Cerebellar nuclear complex (tissue), 1 donor: ENCODE data around the gene CCDC192.
"Not testable (repeated sequence)": the region's sequence is repeated elsewhere in the genome, so short reads cannot be mapped to it uniquely, and the experiment has no call there.

Experiments
- DNase-seq, 2 experiments: peaks; one replicate each; lab custom pipeline; 2025; lab: John Stamatoyannopoulos, UW

The CCDC192 gene

GRCh38 chr5:127766676-127767335 is 63.6 kb downstream of the CCDC192 start:
- no peak for DNase-seq

- no peak for DNase-seq
These were observed 66.2 kb downstream of the CCDC192 start for GRCh38 chr5:127769386-127769785.

DNA sequence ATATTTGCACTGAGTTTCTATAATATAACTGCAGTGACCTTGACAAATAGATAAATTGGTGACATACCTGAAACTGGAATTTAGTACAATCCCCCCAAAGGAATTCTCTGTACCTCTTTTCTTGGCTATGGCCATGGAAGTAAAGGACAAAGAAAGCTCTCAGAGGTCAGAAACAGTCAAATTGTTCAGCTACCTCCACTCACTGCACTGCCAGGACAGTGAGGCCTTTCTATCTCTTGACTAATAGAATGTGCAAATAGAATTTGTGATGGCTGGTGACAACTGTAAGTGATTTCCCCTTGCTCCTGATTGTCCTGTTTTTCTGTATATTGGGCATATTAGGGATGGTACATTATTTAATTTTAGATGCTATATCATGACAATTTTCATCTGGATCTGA is 67.1 kb downstream of the CCDC192 start:
- DNase-seq, result no peak

DNA sequence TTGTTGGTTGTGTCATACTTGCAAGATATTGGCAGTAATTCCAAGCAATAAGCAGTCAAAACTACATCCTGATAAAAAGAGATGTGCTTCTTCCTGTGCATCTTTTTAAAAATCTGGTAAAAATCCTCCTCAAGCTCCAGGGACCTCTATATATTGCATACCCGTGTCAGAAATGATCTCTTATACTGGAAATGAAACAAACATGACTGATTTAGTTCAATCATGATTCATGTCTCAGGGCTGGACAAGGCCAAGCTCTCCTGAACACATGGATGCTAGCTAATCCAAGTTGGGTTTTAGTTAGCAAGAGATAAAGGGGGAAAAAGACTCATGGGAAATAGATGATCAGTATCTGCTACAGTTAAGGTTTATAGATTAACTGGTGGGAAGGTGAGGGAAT is 69.3 kb downstream of the CCDC192 start:
- no peak for DNase-seq

- DNase-seq, result no peak
These were observed 71.0 kb downstream of the CCDC192 start for GRCh38 chr5:127774221-127774620.

DNA sequence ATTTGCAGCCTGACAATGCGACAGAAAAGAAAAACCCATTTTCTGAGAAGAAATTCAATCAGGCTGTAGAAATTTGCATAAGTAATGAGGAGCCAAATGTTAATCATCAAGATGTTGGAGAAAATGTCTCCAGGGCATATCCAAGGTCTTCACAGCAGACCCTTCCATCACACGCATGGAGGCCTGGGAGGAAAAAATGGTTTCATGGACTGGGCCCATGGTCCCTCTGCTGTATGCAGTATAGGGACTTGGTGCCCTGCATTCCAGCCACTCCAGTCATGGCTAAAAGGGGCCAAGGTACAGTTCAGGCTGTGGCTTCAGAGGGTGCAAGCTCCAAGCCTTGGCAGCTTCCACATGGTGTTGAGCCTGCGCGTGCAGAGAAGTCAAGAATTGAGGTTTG is 73.3 kb downstream of the CCDC192 start:
- no peak for DNase-seq

- DNase-seq, result no peak
These were observed 74.8 kb downstream of the CCDC192 start for GRCh38 chr5:127777957-127778356.

DNA sequence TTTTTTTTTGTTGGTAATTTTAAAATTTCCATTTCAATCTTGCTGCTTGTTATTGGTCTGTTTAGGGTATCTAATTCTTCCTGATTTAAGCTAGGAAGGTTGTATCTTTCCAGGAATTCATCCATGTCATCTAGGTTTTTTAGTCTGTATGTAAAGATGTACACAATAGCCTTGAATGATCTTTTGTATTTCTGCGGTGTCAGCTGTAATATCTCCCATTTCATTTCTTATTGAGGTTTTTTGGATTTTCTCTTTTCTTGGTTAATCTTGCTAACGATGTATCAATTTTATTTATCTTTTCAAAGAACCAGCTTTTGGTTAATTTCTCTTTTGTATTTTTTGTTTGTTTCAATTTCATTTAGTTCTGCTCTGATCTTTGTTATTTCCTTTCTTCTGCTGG is 79.3 kb downstream of the CCDC192 start:
- DNase-seq, result not testable (repeated sequence)

- DNase-seq, result no peak
These were observed 82.1 kb downstream of the CCDC192 start for GRCh38 chr5:127785098-127785927.

GRCh38 chr5:127791439-127791838 is 88.2 kb downstream of the CCDC192 start:
- no peak for DNase-seq

- not testable (repeated sequence) for DNase-seq
These were observed 88.7 kb downstream of the CCDC192 start for GRCh38 chr5:127791908-127792307.

- DNase-seq, result no peak
These were observed 89.9 kb downstream of the CCDC192 start for GRCh38 chr5:127793052-127793451.

GRCh38 chr5:127793879-127794278 is 90.7 kb downstream of the CCDC192 start:
- DNase-seq, result no peak

DNA sequence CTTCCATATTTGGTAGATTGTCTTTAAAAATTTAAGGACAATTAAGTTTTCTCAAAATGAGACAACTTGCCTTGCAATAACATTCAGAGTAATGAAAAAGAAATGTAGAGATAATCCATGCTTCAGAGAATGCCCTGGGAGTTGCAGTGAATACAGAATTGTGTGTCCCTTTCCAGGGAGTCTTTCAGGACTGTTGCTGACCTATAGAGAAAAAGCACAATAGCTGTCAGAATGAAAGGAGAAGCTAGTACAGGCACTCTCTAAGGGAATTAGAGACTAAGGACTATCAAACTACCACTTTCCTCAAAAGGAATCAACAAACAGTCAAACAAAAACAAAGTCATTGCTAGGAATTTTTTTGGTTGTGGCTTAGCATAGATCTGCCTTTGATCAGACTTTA is 93.0 kb downstream of the CCDC192 start:
- DNase-seq, result no peak

DNA sequence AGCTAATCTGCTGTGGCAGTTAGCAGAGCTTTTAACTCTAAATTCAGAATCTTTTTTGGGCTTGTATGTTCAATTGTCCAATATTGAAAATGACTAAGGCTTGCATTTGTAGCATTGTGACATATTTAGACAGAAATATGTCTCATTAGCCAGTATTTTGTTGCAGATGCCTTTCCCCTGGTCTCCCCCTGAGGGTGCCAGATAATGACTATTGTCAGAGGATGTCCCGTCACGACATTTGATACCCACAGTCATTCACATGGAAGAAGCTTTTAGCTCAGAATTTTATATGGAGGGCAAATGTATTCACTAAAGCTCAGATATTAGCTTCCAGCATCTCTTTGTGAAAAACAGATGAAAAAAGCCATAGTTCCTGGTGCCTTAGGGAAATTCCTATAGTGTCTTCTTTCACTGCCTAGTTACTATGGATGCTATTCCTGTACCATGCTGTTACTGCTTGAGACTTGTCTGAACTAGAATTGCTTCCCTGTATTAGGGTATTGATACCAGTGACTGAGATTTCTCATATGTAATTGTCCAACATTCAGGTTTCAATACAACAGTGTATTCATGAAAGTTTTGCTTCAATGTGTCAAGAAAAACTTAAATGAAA is 96.2 kb downstream of the CCDC192 start:
- DNase-seq, result no peak

- DNase-seq, result no peak
These were observed 98.7 kb downstream of the CCDC192 start for GRCh38 chr5:127801751-127802476.

GRCh38 chr5:127802477-127802865 is 99.3 kb downstream of the CCDC192 start:
- no peak for DNase-seq

DNA sequence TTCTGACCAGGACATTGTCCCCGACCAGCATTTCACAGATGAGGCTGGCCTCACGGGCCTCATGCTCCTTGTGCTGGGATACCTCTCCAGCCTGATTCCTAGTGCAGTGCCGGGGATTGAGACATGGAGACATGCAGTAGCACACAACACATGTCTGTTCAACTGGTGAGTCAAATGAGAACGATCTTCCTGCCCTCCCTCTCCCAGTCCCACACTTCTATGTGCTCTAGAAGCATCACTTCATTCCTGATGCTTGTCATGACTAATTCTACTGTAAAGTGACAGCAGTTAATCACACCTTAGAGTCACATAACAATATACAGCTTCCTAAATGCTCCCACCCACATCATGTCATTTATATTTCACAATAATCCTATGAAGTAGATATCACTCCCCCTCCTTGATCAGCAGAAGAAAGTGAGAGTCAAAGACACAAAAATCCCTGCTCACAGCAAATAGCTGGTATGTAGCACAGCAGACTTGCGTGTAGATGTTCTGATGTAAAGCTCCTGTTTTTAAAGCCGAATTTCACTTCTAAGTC is 101.8 kb downstream of the CCDC192 start:
- DNase-seq, result no peak

- DNase-seq, result no peak
These were observed 102.3 kb downstream of the CCDC192 start for GRCh38 chr5:127805448-127805847.

GRCh38 chr5:127806776-127807175 is 103.6 kb downstream of the CCDC192 start:
- DNase-seq, result peak in 1 of 2 experiments; percentile 29

DNA sequence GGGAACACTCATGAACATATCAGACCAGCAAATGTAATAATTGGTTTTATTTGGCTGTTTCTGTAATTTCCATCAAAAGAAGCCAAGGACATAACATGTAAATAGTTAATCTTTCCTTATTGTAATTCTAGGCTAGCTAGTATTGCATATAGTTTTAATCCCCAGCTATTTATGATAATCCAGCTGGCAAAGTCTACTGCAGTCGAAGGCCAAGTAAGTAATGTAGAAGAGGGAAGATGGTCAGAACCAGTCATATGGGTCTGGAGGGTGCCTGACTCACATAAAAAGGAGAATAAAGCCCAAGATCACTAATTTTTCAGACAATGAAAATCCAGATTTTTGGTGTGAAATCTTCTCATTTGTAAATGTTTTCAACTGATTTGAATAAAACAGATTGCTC is 106.3 kb downstream of the CCDC192 start:
- DNase-seq, result no peak

DNA sequence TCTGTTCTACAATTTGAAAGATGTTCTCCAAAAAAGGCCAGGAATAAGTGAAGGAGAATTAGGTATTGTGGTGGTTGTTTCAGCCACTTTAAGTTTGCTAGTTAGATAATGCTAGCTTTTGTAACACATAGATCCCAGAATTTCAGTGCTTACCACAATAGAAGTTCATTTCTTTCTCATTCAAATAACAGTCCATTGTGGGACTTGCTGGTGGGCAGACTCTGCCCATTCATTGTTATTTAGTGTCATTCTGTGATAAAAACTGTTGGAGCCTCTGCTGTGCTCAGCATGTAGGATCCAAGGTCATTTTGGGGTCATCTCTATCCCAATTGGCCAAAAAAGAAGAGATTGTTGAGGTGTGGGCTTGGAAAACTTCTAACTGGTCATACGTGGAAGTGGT is 106.8 kb downstream of the CCDC192 start:
- no peak for DNase-seq
